COR-L47 (cell line): Measurements from ENCODE around the gene UBE2C.

Experiments
- DNase-seq: peaks from one replicate; lab custom pipeline; 2025; lab: John Stamatoyannopoulos, UW

Gene UBE2C

DNA sequence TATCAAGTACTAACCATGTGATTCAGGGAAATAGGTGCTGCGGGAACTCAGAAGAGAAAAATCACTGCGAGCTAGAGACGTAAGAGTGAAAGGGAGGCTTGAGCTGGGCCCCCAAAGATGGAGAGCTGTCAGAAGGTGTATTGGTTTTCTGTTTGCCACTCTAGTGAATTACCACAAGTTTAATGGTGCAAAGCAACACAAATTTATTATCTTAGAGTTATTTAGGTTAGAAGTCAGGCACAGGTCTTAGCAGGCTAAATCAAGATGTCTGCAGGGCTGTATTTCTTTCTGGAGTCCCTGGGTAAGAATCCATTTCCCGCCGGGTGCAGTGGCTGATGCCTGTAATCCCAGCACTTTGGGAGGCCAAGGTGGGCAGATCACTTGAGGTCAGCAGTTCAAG, 47.5 kb downstream of the UBE2C start:
- DNase-seq: no peak

DNA sequence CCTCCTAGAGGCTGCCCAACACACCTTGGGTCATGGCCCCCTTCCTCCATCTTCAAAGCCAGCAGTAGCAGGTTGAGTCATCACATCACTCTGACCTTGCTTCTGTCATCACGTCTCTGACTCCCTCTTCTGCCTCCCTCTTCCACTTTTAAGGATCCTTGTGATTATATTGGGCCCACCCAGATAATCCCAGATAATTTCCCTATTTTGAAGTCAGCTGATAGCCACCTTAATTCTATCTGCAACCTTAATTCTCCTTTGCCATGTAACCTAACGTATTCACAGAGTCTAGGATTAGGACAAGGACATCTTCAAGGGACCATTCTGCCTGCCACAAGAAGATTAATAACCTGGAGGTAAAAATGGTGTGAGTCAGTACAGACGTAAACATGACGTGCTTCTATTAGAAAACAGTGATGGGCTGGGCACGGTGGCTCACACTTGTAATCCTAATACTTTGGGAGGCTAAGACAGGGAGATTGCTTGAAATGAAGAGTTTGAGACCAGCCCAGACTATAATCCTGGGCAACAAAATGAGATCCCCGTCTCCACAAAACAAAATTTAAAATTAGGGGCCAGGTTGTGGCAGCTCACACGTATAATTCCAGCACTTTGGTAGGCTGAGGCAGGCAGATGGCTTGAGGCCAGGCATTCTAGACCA, 48.2 kb downstream of the UBE2C start:
- DNase-seq: no peak

DNA sequence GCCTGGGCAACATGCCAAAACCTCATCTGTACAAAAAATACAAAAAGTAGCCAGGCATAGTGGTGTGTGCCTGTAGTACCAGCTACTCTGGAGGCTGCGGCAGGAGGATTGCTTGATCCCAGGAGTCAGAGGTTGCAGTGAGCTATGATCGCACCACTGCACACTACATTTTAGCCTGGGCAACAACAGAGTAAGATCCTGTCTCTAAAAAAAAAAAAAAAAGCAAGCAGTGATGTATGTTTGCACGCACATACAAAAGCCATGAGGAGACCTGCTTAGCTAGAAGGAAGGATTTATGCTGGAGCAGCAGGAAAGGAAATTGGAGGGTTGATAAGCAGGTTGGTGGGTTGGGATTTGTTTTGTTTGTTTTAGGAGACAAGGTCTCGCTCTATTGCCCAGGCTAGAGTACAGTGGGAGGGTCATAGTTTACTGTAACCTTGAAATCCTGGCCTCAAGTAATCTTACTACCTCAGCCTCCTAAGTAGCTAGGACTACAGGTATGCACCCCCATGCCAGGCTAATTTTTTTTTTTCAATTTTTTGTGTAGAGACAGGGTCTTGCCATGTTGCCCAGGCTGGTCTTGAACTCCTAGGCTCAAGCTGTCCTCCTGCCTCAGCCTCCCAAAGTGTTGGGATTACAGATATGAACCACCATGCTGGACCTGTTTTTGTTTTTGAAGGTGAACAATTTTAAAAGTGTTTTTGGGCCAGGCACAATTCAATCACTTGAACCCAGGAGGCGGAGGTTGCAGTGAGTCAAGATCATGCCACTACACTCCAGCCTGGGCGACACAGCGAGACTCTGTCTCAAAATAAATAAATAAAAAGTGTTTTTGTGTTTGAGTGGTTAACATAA, 49.0 kb downstream of the UBE2C start:
- peak; percentile 66 for DNase-seq

DNA sequence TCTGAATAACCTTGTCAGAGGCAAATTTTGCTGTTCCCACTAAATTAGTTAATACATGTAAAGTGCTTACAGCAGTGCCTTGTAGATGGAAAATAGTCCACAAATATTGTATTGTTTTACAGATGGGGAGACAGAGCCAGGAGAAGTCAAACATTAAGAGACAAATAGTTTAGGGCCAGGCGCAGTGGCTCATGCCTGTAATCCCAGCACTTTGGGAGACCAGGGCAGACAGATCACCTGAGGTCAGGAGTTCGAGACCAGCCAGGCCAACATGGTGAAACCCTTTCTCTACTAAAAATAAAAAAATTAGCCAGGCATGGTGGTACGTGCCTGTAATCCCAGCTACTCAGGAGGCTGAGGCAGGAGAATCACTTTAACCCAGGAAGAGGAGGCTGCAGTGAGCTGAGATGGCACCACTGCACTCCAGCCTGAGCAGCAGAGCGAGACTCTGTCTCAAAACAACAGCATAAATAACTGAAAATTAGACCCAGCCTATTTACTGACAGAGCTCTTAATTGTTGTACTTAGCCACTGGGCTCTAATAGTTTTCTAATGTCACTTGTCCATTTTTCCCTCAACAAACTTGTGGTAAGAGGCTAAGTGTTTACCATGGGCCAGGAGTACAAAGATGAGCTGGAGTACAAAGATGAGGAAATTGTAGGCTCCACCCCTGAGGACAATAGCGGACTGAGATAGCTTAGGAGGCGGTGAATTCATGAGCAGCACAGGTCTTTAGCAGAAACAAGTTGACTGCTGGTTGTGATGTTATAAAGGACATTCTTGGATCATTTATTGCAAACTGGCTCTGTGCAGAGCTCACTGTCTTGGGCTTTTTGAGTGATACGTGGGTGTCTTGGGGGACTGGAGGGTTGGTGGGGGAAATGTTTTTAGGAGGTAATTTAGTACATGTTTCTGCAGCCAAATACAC, 51.4 kb downstream of the UBE2C start:
- no peak for DNase-seq

DNA sequence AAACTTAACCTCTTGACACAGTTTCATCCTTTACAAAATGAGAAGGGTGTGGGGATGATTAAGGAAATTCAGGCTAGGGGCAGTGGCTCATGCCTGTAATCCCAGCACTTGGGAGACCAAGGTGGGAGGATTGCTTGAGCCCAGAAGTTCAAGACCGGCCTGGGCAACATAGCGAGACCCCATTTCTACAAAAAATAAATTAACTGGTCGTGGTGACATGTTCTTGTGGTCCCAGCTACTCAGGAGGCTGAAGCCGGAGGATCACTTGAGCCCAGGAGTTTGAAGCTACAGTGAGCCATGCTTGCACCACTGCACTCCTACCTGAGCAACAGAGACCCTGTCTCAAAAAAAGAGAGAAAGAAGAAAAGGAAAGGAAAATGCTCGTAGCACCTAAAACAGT, 54.0 kb downstream of the UBE2C start:
- no peak for DNase-seq
